Kidney epithelial cell (primary cell): ENCODE results near the gene CLOCK. TPM values are rescaled to one million over a fixed set of nuclear protein-coding genes. Genes with fewer than 3 reads are reported as not detected.

Source experiments
- DNase-seq: peaks from one replicate; pipeline ENCODE4 v3.0.0-alpha.2; 2010; ENCODE audit warnings: low read depth
- H3K27me3 ChIP-seq: 2 replicates; pipeline ENCODE4 v1.6.0; 2011; ENCODE audit warnings: low read length; ENCODE audit not compliant: control insufficient read depth, insufficient read depth
- H3K36me3 ChIP-seq: 2 replicates; pipeline ENCODE4 v1.5.1; 2011; ENCODE audit warnings: low read length; ENCODE audit not compliant: control insufficient read depth, insufficient read depth
- H3K4me3 ChIP-seq: 2 replicates; pipeline ENCODE4 v1.5.1; 2011; ENCODE audit warnings: low read depth, mild to moderate bottlenecking, control low read depth, low read length
- total RNA-seq: library from RNA; depleted of rRNA; stranded (reverse); fragments of >200 nt; gene quantifications from 2 replicates; pipeline ENCODE4 v1.2.3, GENCODE V29; 2015
- TF ChIP-seq, protein P1 (sequence below): IDR thresholded peaks from 2 replicates; pipeline ENCODE4 v1.5.1; 2011; ENCODE audit warnings: mild to moderate bottlenecking, moderate library complexity, low read length, control low read depth, inconsistent platforms; ENCODE audit not compliant: insufficient read depth, poor library complexity, severe bottlenecking

The CLOCK gene
- total RNA-seq, 1 donor from 2014 or later, result 14.4 TPM

DNA sequence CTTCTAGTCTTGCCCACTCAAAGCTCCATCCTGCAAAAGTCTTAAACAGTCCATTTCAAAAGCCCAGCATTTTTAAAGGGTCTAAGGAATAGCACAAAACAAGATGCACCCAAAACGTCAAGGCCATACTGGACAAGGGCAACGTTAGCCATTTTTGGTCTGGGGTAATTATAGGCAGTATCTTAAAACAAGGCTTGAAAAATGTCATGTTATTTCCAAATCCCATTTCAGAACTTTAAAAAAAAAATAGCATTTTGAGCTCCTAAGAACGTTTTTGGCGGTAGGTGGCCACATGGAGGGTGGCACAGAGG, 151.5 kb downstream of the CLOCK start:
- no peaks in the 10 kb centered on the region for H3K36me3 ChIP-seq
- TF ChIP-seq, protein P1, sequence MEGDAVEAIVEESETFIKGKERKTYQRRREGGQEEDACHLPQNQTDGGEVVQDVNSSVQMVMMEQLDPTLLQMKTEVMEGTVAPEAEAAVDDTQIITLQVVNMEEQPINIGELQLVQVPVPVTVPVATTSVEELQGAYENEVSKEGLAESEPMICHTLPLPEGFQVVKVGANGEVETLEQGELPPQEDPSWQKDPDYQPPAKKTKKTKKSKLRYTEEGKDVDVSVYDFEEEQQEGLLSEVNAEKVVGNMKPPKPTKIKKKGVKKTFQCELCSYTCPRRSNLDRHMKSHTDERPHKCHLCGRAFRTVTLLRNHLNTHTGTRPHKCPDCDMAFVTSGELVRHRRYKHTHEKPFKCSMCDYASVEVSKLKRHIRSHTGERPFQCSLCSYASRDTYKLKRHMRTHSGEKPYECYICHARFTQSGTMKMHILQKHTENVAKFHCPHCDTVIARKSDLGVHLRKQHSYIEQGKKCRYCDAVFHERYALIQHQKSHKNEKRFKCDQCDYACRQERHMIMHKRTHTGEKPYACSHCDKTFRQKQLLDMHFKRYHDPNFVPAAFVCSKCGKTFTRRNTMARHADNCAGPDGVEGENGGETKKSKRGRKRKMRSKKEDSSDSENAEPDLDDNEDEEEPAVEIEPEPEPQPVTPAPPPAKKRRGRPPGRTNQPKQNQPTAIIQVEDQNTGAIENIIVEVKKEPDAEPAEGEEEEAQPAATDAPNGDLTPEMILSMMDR, result no peak
- H3K4me3 ChIP-seq, result peak overlapping the region; percentile 91
- DNase-seq, result no peak
- no peaks in the 10 kb centered on the region for H3K27me3 ChIP-seq

DNA sequence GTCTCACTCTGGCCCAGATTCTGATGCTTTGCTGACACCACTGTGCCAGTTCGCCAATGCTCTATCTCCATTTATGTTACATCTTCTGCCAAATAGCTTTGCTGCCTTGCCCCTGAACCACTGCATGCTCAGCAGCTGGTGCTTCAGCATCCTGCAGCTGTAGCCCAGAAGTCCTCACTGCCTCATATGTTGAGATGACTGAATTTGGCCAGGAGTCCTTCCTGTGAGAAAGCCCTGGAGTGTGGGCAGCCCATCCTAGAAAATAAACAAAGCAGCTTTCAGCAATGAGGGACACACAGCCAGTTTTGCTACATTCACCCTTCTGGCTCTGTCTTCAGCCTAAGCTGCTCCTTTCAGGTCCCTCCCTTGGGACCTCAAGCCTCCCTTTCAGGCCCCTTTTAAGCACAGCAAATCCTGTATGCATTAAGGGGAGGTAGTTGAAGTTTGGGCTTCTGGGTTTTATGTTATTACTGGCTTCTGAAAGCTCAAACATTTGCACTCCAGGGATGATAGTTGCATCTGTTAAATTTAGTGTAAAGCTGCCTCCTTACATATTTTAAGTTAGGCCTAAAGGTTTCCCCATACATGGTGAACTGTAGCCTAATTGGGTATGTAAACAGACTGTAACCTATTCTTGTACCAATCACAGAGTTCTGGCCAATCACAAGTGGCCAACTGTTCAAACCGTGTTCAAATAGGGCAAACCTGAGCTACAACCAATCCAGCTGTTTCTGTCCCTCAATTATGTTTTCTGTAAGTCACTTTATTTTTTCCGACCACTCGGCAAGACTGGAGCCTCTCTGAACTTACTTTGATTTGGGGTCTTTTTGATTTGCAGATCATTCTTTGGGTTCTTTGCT, 153.0 kb downstream of the CLOCK start:
- DNase-seq, result no peak
- Histone ChIP-seq H3K27me3 (no peaks in the 10 kb centered on the region), H3K4me3 (no peak overlapping the region), H3K36me3 (no peaks in the 10 kb centered on the region)
- TF ChIP-seq, protein P1, result no peak

DNA sequence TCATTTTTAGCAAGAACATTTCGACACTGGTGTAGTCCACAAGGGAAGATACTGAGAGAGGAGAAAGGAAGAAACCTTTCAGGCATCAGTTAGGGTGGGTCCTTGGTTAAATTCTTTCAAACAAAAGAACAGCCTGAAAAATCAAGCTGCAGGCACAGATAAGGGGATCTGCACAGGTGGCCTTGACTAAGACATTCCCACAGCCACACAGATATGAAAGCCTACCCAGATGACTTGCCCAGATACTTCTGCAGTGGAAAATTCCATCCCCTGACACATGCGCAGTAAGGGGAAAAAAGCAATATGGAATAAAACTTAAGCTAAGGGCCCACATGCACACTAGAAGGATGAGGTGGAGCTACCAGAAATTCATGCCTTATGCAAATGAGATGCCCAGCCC, 159.9 kb downstream of the CLOCK start:
- Histone ChIP-seq H3K4me3 (no peak overlapping the region), H3K27me3 (no peaks in the 10 kb centered on the region), H3K36me3 (no peaks in the 10 kb centered on the region)
- DNase-seq, result no peak
- TF ChIP-seq, protein P1, result no peak

DNA sequence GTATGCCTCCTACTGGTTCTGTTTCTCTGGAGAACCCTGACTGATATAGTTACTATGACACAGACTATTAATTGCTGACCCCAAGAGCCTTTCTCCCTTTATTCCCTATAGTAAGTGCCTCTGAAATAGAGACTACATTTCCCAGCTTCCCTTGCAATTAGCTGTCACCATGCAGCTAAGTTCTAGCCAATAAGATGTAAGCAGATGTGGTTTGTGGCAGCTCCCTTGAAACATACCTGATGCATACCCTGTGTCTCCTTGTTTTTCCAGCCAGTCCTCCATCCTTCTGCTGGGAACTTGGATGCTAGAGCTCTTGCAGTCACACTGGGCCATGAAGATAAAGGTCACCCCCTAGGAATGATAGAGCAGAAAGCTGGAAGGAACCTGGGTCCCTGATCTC, 160.6 kb downstream of the CLOCK start:
- TF ChIP-seq, protein P1, result no peak
- H3K36me3 ChIP-seq, result no peaks in the 10 kb centered on the region
- no peaks in the 10 kb centered on the region for H3K27me3 ChIP-seq
- DNase-seq, result no peak
- no peak overlapping the region for H3K4me3 ChIP-seq

DNA sequence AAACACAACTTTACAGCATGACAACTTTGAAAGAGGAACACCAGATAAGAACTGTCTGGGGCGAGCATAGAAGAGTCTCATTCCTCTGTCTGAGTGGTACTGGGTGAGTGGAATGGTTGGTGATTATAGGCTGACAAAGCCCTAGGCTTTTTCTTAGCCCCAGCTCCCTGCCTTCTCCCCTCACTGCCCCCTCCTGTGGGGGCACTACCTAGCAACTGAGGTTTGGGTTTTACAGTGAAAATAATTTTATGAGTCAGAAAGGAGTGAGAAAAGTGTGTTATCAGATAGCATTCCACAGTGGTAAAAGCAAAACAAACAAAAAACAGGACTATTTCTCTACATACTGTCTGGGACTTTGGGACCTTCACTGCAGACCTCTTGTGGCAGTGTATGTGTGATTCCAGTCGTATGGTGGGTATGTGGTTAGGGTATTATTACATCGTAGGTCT, 161.5 kb downstream of the CLOCK start:
- no peaks in the 10 kb centered on the region for H3K27me3 ChIP-seq
- no peak for DNase-seq
- TF ChIP-seq, protein P1, result no peak
- H3K4me3 ChIP-seq, result no peak overlapping the region
- no peaks in the 10 kb centered on the region for H3K36me3 ChIP-seq

DNA sequence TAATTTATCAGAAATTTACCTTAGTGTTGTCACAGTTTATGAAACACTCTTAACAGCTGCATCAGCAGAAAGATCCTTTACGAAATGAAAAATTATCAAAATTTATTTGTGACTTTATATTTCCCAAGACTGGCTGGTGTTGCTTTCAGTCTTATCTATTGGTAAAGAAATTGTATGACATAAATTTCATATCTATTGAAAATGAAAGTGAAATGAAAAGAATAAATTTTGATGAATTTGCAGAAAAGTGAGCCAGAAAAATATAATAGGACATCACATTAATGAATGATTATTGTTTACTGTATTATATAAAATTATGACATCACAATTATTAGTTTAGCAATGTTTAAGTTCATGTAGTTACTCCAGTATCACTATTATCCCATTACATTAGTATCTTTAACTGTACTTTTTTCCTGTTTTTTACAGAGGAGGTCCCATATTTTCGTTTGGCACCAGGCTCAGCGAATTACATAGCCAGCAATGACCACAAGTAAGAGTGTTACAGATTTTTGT, 164.2 kb downstream of the CLOCK start:
- Histone ChIP-seq H3K27me3 (no peaks in the 10 kb centered on the region), H3K36me3 (no peaks in the 10 kb centered on the region), H3K4me3 (no peak overlapping the region)
- TF ChIP-seq, protein P1, result no peak
- no peak for DNase-seq
